Testis (tissue), 3 donors: ENCODE data around the gene VMP1. TPM values are rescaled to one million over a fixed set of nuclear protein-coding genes. Genes with fewer than 3 reads are reported as not detected.

Experiments used
- DNase-seq: peaks from one replicate; pipeline ENCODE4 v3.0.0-alpha.2; 2019
- H3K27ac ChIP-seq, 2 donors: fragments of 200-600 bp; sonication (generic); one replicate each; pipeline ENCODE4 v1.5.1; 2019
- H3K27me3 ChIP-seq: fragments of 200-600 bp; sonication (generic); one replicate; pipeline ENCODE4 v1.5.1; 2019
- H3K36me3 ChIP-seq: fragments of 200-600 bp; sonication (generic); one replicate; pipeline ENCODE4 v1.5.1; 2017; ENCODE audit warnings: low read depth; ENCODE audit errors: missing control alignments
- H3K4me1 ChIP-seq: fragments of 200-600 bp; sonication (generic); one replicate; pipeline ENCODE4 v1.5.1; 2019
- H3K4me3 ChIP-seq, 2 donors: fragments of 200-600 bp; sonication (generic); one replicate each; pipeline ENCODE4 v1.5.1; 2017 to 2019
- H3K9me3 ChIP-seq: fragments of 200-600 bp; sonication (generic); one replicate; pipeline ENCODE4 v1.5.1; 2017
- CTCF ChIP-seq, 3 experiments: fragments of 450-650 bp in 2 of 3; fragments of 200-600 bp in 1 of 3; sonication (generic) in 1 of 3; IDR thresholded peaks; one replicate each; pipeline ENCODE4 v1.5.1; 2016 to 2019; ENCODE audit warnings: antibody characterized with exemption in 3 of 3, mild to moderate bottlenecking in 2 of 3, moderate library complexity in 1 of 3
- POLR2A ChIP-seq: fragments of 450-650 bp; IDR thresholded peaks from one replicate; pipeline ENCODE4 v1.6.1; 2017; ENCODE audit warnings: antibody characterized with exemption, mild to moderate bottlenecking, moderate library complexity
- WGBS, 2 donors: methylation state at CpG; one replicate each; pipeline ENCODE4 v1.1.5; 2018; 5-methylcytosine and 5-hydroxymethylcytosine counted together
- intact Hi-C: fragments of 100-400 bp; cut with DNase I; formaldehyde crosslinking; loops from one replicate; pipeline ENCODE4 v1.15.1; 2023; ENCODE audit warnings: low total_unique reads
- polyA plus RNA-seq: library from polyadenylated mRNA; stranded (reverse); fragments of 350-450 nt; fragmentation: Illumina TruSeq; extraction: RNeasy Lipid Tissue Mini Kit (QIAGEN cat#74804); gene quantifications from one replicate; pipeline ENCODE4 v1.2.3, GENCODE V29; 2014; ENCODE audit warnings: low read depth, low replicate concordance; ENCODE audit not compliant: insufficient read depth
- total RNA-seq, 2 donors: library from RNA; depleted of rRNA; stranded (reverse); fragments of >200 nt; gene quantifications; one replicate each; pipeline ENCODE4 v1.2.3, GENCODE V29; 2016

The VMP1 gene
- total and polyA plus RNA-seq, 3 donors from 2014 or later = 63.1 to 144 (median 108) TPM

- H3K9me3 ChIP-seq = no peaks in the 10 kb centered on the region
- no peak overlapping the region for H3K27ac ChIP-seq
- peaks cover 5% of the 10 kb centered on the region for H3K36me3 ChIP-seq
- TF ChIP-seq POLR2A (no peak), CTCF (IDR thresholded peaks at IDR 0.05) (no peak)
- WGBS, 2 donors = 79 to 81% methylated on average over 4 of the region's 4 CpGs
- intact Hi-C loops = no loop called here
- H3K27me3 ChIP-seq = no peaks in the 10 kb centered on the region
- H3K4me3 ChIP-seq = no peak overlapping the region
- H3K4me1 ChIP-seq = no peaks in the 10 kb centered on the region
- no peak for DNase-seq
Observed at GRCh38 chr17:59680314-59680713, 27.1 kb upstream of the VMP1 start.

- Histone ChIP-seq H3K27ac (no peak overlapping the region), H3K4me3 (no peak overlapping the region), H3K4me1 (no peaks in the 10 kb centered on the region), H3K27me3 (no peaks in the 10 kb centered on the region), H3K9me3 (no peaks in the 10 kb centered on the region), H3K36me3 (peaks cover 5% of the 10 kb centered on the region)
- no peak for TF ChIP-seq POLR2A
- intact Hi-C loops = no loop called here
- no peak for DNase-seq
Observed at GRCh38 chr17:59683283-59683682, 24.2 kb upstream of the VMP1 start.

GRCh38 chr17:59684967-59685366 is 22.5 kb upstream of the VMP1 start:
- WGBS, 2 donors = 61 to 72% methylated on average over 6 of the region's 6 CpGs
- H3K36me3 ChIP-seq = peaks cover 5% of the 10 kb centered on the region

GRCh38 chr17:59688008-59688407 is 19.4 kb upstream of the VMP1 start:
- Histone ChIP-seq H3K9me3 (no peaks in the 10 kb centered on the region), H3K4me3 (no peak overlapping the region), H3K27ac (peak overlapping the region in 1 of 2 donors; percentile 7), H3K4me1 (no peaks in the 10 kb centered on the region), H3K36me3 (no peaks in the 10 kb centered on the region), H3K27me3 (no peaks in the 10 kb centered on the region)
- intact Hi-C loops = no loop called here
- WGBS, 2 donors = 68 to 84% methylated on average over 1 of the region's 1 CpG
- no peak for DNase-seq
- TF ChIP-seq POLR2A = no peak
- no peak for TF ChIP-seq CTCF (IDR thresholded peaks at IDR 0.05)

More at GRCh38 chr17:59684967-59685366, 22.5 kb upstream of the VMP1 start:
- H3K27ac ChIP-seq = no peak overlapping the region
- intact Hi-C loops = no loop called here
- H3K4me1 ChIP-seq = no peaks in the 10 kb centered on the region
- H3K27me3 ChIP-seq = no peaks in the 10 kb centered on the region
- H3K9me3 ChIP-seq = no peaks in the 10 kb centered on the region
- TF ChIP-seq CTCF (IDR thresholded peaks at IDR 0.05) (no peak), POLR2A (no peak)
- H3K4me3 ChIP-seq = no peak overlapping the region
- no peak for DNase-seq

GRCh38 chr17:59688496-59688895 is 19.0 kb upstream of the VMP1 start:
- Histone ChIP-seq H3K27ac (no peak overlapping the region), H3K27me3 (no peaks in the 10 kb centered on the region), H3K36me3 (no peaks in the 10 kb centered on the region), H3K4me3 (no peak overlapping the region), H3K9me3 (no peaks in the 10 kb centered on the region), H3K4me1 (no peaks in the 10 kb centered on the region)
- WGBS, 2 donors = 67 to 76% methylated on average over 2 of the region's 2 CpGs
- intact Hi-C loops = no loop called here
- no peak for DNase-seq
- TF ChIP-seq CTCF (IDR thresholded peaks at IDR 0.05) (no peak), POLR2A (no peak)
